Caco-2 (cell line): ENCODE results near the gene CST11. TPM values are rescaled to one million over a fixed set of nuclear protein-coding genes. Genes with fewer than 3 reads are reported as not detected.

ENCODE experiments used
- BruUV-seq: library from RNA; stranded (reverse); fragments of 400-500 nt; replicated peaks from 2 replicates; lab custom pipeline; 2021; lab: Mats Ljungman, UMichigan
- CTCF ChIA-PET: fragments of 300-600 bp; sonication (Branson Sonifier 250); formaldehyde crosslinking; loops from one replicate; lab custom pipeline; 2022; ENCODE audit warnings: antibody characterized with exemption; lab: Charles Lee
- POLR2A ChIA-PET: fragments of 300-600 bp; sonication (Branson Sonifier 250); formaldehyde crosslinking; loops from one replicate; lab custom pipeline; 2022; ENCODE audit warnings: antibody characterized with exemption; lab: Charles Lee
- DNase-seq, 2 experiments: peaks; one replicate each; pipeline versions ENCODE4 v3.0.0 to v3.0.0-alpha.2; 2020 to 2022
- H3K27me3 ChIP-seq: replicated peaks from 2 replicates; pipeline ENCODE4 v1.6.0; 2011; ENCODE audit warnings: low read length; ENCODE audit not compliant: control insufficient read depth, insufficient read depth
- H3K36me3 ChIP-seq: 2 replicates; pipeline ENCODE4 v1.5.1; 2011; ENCODE audit warnings: low read length; ENCODE audit not compliant: control insufficient read depth, insufficient read depth
- H3K4me1 ChIP-seq: fragments of 250-450 bp; sonication (Bioruptor Pico); 2 replicates; pipeline ENCODE4 v1.5.1; 2020; ENCODE audit warnings: mild to moderate bottlenecking
- H3K4me3 ChIP-seq: 2 replicates; pipeline ENCODE4 v1.5.1; 2011; ENCODE audit warnings: low read depth, mild to moderate bottlenecking, control low read depth, low read length
- H3K9me3 ChIP-seq: fragments of 250-450 bp; sonication (Bioruptor Pico); 2 replicates; pipeline ENCODE4 v1.5.1; 2020; ENCODE audit warnings: mild to moderate bottlenecking, moderate library complexity
- H3K27ac Mint-ChIP-seq: one replicate; pipeline ENCODE4 v1.8.0; 2022; ENCODE audit warnings: mixed read lengths; ENCODE audit not compliant: unreplicated experiment
- H3K27me3 Mint-ChIP-seq: one replicate; pipeline ENCODE4 v1.8.0; 2022; ENCODE audit warnings: mixed read lengths; ENCODE audit not compliant: insufficient read depth, unreplicated experiment
- H3K36me3 Mint-ChIP-seq: one replicate; pipeline ENCODE4 v1.8.0; 2022; ENCODE audit warnings: mild to moderate bottlenecking, mixed read lengths; ENCODE audit not compliant: insufficient read depth, unreplicated experiment
- H3K4me1 Mint-ChIP-seq: one replicate; pipeline ENCODE4 v1.8.0; 2022; ENCODE audit warnings: low read depth, mixed read lengths; ENCODE audit not compliant: unreplicated experiment
- H3K4me3 Mint-ChIP-seq: one replicate; pipeline ENCODE4 v1.8.0; 2022; ENCODE audit warnings: mild to moderate bottlenecking, moderate library complexity, mixed read lengths; ENCODE audit not compliant: unreplicated experiment
- H3K9me3 Mint-ChIP-seq: one replicate; pipeline ENCODE4 v1.8.0; 2022; ENCODE audit warnings: mixed read lengths; ENCODE audit not compliant: unreplicated experiment
- CTCF ChIP-seq, 2 experiments: fragments of 200-600 bp in 1 of 2; IDR thresholded peaks; 1 replicate in 1 of 2; 2 replicates in 1 of 2; pipeline versions ENCODE4 v1.5.1 to v1.8.0; 2011 to 2022; ENCODE audit warnings: antibody characterized with exemption in 1 of 2, control low read depth in 1 of 2, inconsistent platforms in 1 of 2, low read depth in 1 of 2, low read length in 1 of 2, mild to moderate bottlenecking in 1 of 2, moderate library complexity in 1 of 2; ENCODE audit not compliant: insufficient read depth in 1 of 2, severe bottlenecking in 1 of 2, unreplicated experiment in 1 of 2
- intact Hi-C: fragments of 100-400 bp; cut with micrococcal nuclease; formaldehyde crosslinking; loops from one replicate; pipeline ENCODE4 v1.10.0; 2022; ENCODE audit not compliant: unreplicated experiment
- total RNA-seq: library from RNA; stranded (reverse); gene quantifications from 2 replicates; pipeline ENCODE4 v1.2.3, GENCODE V29; 2022

CST11 gene
- total RNA-seq, 1 experiment from 2014 or later: not detected

GRCh38 chr20:23449421-23449820 is 3.3 kb downstream of the CST11 start:
- CTCF ChIA-PET: no interaction called here

GRCh38 chr20:23448167-23448566 is 4.5 kb downstream of the CST11 start:
- H3K9me3 ChIP-seq: no peaks in the 10 kb centered on the region
- Mint-ChIP-seq H3K4me3 (no peak overlapping the region), H3K27me3 (peaks cover 4% of the 10 kb centered on the region), H3K27ac (no peak overlapping the region), H3K4me1 (no peaks in the 10 kb centered on the region), H3K9me3 (no peaks in the 10 kb centered on the region), H3K36me3 (no peaks in the 10 kb centered on the region)
- no peak for DNase-seq
- H3K4me3 ChIP-seq: no peak overlapping the region
- no TSS peak for BruUV-seq
- CTCF ChIA-PET: no interaction called here
- no peaks in the 10 kb centered on the region for H3K36me3 ChIP-seq
- no peaks in the 10 kb centered on the region for H3K4me1 ChIP-seq
- H3K27me3 ChIP-seq: no peaks in the 10 kb centered on the region
- TF ChIP-seq CTCF (IDR thresholded peaks at IDR 0.05; ENCODE audit: insufficient read depth in 1 of 2, low read depth in 1 of 2, low read length in 1 of 2, severe bottlenecking in 1 of 2, unreplicated experiment in 1 of 2): no peak
- intact Hi-C loops: no loop called here
- POLR2A ChIA-PET: no interaction called here

More at GRCh38 chr20:23449421-23449820, 3.3 kb downstream of the CST11 start:
- no peaks in the 10 kb centered on the region for H3K4me1 ChIP-seq
- intact Hi-C loops: no loop called here
- no peak for TF ChIP-seq CTCF (IDR thresholded peaks at IDR 0.05; ENCODE audit: insufficient read depth in 1 of 2, low read depth in 1 of 2, low read length in 1 of 2, severe bottlenecking in 1 of 2, unreplicated experiment in 1 of 2)
- no peak for DNase-seq
- no peak overlapping the region for H3K27ac Mint-ChIP-seq
- no peak overlapping the region for H3K4me3 ChIP-seq
- no peaks in the 10 kb centered on the region for H3K27me3 ChIP-seq
- H3K9me3 ChIP-seq: no peaks in the 10 kb centered on the region
- H3K27me3 Mint-ChIP-seq: peaks cover 4% of the 10 kb centered on the region
- no peaks in the 10 kb centered on the region for H3K36me3 ChIP-seq
- H3K36me3 Mint-ChIP-seq: no peaks in the 10 kb centered on the region
- no TSS peak for BruUV-seq
- no peaks in the 10 kb centered on the region for H3K4me1 Mint-ChIP-seq
- POLR2A ChIA-PET: no interaction called here
- H3K4me3 Mint-ChIP-seq: no peak overlapping the region
- H3K9me3 Mint-ChIP-seq: no peaks in the 10 kb centered on the region

DNA sequence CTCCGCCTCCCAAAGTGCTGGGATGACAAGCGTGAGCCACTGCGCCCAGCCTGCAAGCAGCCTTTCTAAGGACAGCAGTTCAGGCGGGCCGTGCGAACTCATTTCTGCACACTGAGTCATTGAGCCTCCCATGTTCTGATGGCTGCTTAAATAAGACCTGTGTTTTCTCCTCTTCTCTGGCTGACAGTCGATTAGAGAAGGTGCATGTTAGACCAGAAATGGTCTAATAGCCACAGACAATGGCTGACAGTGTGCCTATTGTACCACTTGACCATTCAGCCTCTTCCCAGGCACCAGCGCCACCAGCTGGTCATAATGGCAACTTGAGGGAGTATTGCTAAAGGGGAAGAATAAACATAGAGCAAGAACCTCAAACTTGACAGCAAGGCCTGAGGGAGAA is 6.2 kb downstream of the CST11 start:
- Mint-ChIP-seq H3K9me3 (no peaks in the 10 kb centered on the region), H3K4me1 (no peaks in the 10 kb centered on the region), H3K36me3 (no peaks in the 10 kb centered on the region), H3K27me3 (peaks cover 4% of the 10 kb centered on the region), H3K4me3 (no peak overlapping the region), H3K27ac (no peak overlapping the region)
- Histone ChIP-seq H3K4me3 (no peak overlapping the region), H3K9me3 (no peaks in the 10 kb centered on the region), H3K27me3 (no peaks in the 10 kb centered on the region), H3K36me3 (no peaks in the 10 kb centered on the region), H3K4me1 (no peaks in the 10 kb centered on the region)
- ChIA-PET CTCF (interaction anchor here (0.5 to 1.8 kb wide), 3 partner anchors 12 to 37 kb away, joined by 3 to 5 read pairs (median 4); partner anchors contain the start of gene NAPB), POLR2A (no interaction called here)
- peak; percentile 34 to 49 for TF ChIP-seq CTCF (IDR thresholded peaks at IDR 0.05; ENCODE audit: insufficient read depth in 1 of 2, low read depth in 1 of 2, low read length in 1 of 2, severe bottlenecking in 1 of 2, unreplicated experiment in 1 of 2)
- peak; percentile 49 to 50 for DNase-seq
- intact Hi-C loops: no loop called here
- BruUV-seq: no TSS peak
